WTC11 (cell line): ENCODE data around the gene KCNT1. TPM values are rescaled to one million over a fixed set of nuclear protein-coding genes. Genes with fewer than 3 reads are reported as not detected.

Experiments used
- ATAC-seq: fragments of 200-7000 bp; cut with Tn5 transposase; 2 replicates; pipeline ENCODE4 v1.10.0; 2021; ENCODE audit warnings: mild to moderate bottlenecking, moderate library complexity
- CTCF ChIA-PET: fragments of 300-600 bp; sonication (Branson Sonifier 250); formaldehyde crosslinking; loops from one replicate; lab custom pipeline; 2021; ENCODE audit warnings: antibody characterized with exemption; lab: Charles Lee
- POLR2A ChIA-PET: fragments of 350-600 bp; sonication (Branson Sonifier 250); formaldehyde crosslinking; loops from one replicate; lab custom pipeline; 2021; ENCODE audit warnings: antibody characterized with exemption; lab: Charles Lee
- DNase-seq: peaks from one replicate; pipeline ENCODE4 v3.0.0; 2021; ENCODE audit warnings: low spot score
- H3K27ac Mint-ChIP-seq: 2 replicates; pipeline ENCODE4 v1.8.0; 2021; ENCODE audit warnings: mixed read lengths
- H3K27me3 Mint-ChIP-seq: 2 replicates; pipeline ENCODE4 v1.8.0; 2021; ENCODE audit warnings: low read depth, mild to moderate bottlenecking, moderate library complexity, mixed read lengths
- H3K36me3 Mint-ChIP-seq: 2 replicates; pipeline ENCODE4 v1.8.0; 2021; ENCODE audit warnings: mixed read lengths
- H3K4me1 Mint-ChIP-seq: 2 replicates; pipeline ENCODE4 v1.8.0; 2022; ENCODE audit warnings: mixed read lengths
- H3K4me3 Mint-ChIP-seq: 2 replicates; pipeline ENCODE4 v1.8.0; 2021; ENCODE audit warnings: mild to moderate bottlenecking, moderate library complexity, mixed read lengths
- H3K9me3 Mint-ChIP-seq: 2 replicates; pipeline ENCODE4 v1.8.0; 2021; ENCODE audit warnings: mixed read lengths
- ARID4B ChIP-seq: sonication (generic); formaldehyde crosslinking; IDR thresholded peaks from 2 replicates; pipeline ENCODE4 v1.8.0; 2023; ENCODE audit warnings: missing genetic modification reagents, mild to moderate bottlenecking, borderline replicate concordance
- CBFB ChIP-seq: sonication (generic); formaldehyde crosslinking; IDR thresholded peaks from 2 replicates; pipeline ENCODE4 v1.8.1; 2022; ENCODE audit warnings: mild to moderate bottlenecking, low read depth, missing genetic modification reagents
- CREB1 ChIP-seq: sonication (generic); formaldehyde crosslinking; IDR thresholded peaks from 2 replicates; pipeline ENCODE4 v1.8.0; 2023; ENCODE audit warnings: mild to moderate bottlenecking, missing genetic modification reagents
- CREM ChIP-seq: sonication (generic); formaldehyde crosslinking; IDR thresholded peaks from 2 replicates; pipeline ENCODE4 v1.8.1; 2022; ENCODE audit warnings: mild to moderate bottlenecking, missing genetic modification reagents, moderate library complexity
- ETV6 ChIP-seq: sonication (generic); formaldehyde crosslinking; IDR thresholded peaks from 2 replicates; pipeline ENCODE4 v1.8.1; 2022; ENCODE audit warnings: mild to moderate bottlenecking, missing genetic modification reagents
- HMGA2 ChIP-seq: fragments of 250-450 bp; sonication (Bioruptor Pico); IDR thresholded peaks from 2 replicates; pipeline ENCODE4 v1.4.0; 2021; ENCODE audit warnings: mild to moderate bottlenecking, moderate library complexity
- MYBL2 ChIP-seq: sonication (generic); formaldehyde crosslinking; IDR thresholded peaks from 2 replicates; pipeline ENCODE4 v1.8.1; 2023; ENCODE audit warnings: mild to moderate bottlenecking, moderate library complexity, missing genetic modification reagents
- NFATC4 ChIP-seq: fragments of 250-450 bp; sonication (Bioruptor Pico); IDR thresholded peaks from 2 replicates; pipeline ENCODE4 v1.9.0; 2021; ENCODE audit warnings: mild to moderate bottlenecking
- NFYB ChIP-seq: sonication (generic); formaldehyde crosslinking; conservative IDR thresholded peaks from 2 replicates; pipeline ENCODE4 v1.8.0; 2022; ENCODE audit warnings: low read depth, missing genetic modification reagents
- PRRX2 ChIP-seq: fragments of 250-450 bp; sonication (Bioruptor Pico); IDR thresholded peaks from 2 replicates; pipeline ENCODE4 v1.8.0; 2021; ENCODE audit warnings: mild to moderate bottlenecking
- RELA ChIP-seq: sonication (generic); formaldehyde crosslinking; IDR thresholded peaks from 2 replicates; pipeline ENCODE4 v1.8.1; 2022; ENCODE audit warnings: missing genetic modification reagents, mild to moderate bottlenecking, borderline replicate concordance
- ZNF532 ChIP-seq: fragments of 250-450 bp; sonication (Bioruptor Pico); IDR thresholded peaks from 2 replicates; pipeline ENCODE4 v1.9.0; 2021; ENCODE audit warnings: mild to moderate bottlenecking, borderline replicate concordance
- total RNA-seq: library from RNA; stranded (reverse); gene quantifications from 3 replicates; pipeline ENCODE4 v1.2.3, GENCODE V29; 2021
- TF ChIP-seq, protein P1 (sequence below): fragments of 250-450 bp; sonication (Bioruptor Pico); conservative IDR thresholded peaks from 2 replicates; pipeline ENCODE4 v1.9.0; 2021; ENCODE audit warnings: mild to moderate bottlenecking
- TF ChIP-seq, protein P2 (sequence below): fragments of 250-450 bp; sonication (Bioruptor Pico); IDR thresholded peaks from 2 replicates; pipeline ENCODE4 v1.8.0; 2021; ENCODE audit warnings: mild to moderate bottlenecking
- TF ChIP-seq, protein P3 (sequence below): sonication (generic); formaldehyde crosslinking; IDR thresholded peaks from 2 replicates; pipeline ENCODE4 v1.8.1; 2023; ENCODE audit warnings: mild to moderate bottlenecking, missing genetic modification reagents, moderate library complexity
- TF ChIP-seq, protein P4 (sequence below): sonication (generic); formaldehyde crosslinking; IDR thresholded peaks from 2 replicates; pipeline ENCODE4 v1.8.0; 2022; ENCODE audit warnings: mild to moderate bottlenecking, missing genetic modification reagents
- TF ChIP-seq, protein P5 (sequence below): sonication (generic); formaldehyde crosslinking; IDR thresholded peaks from 2 replicates; pipeline ENCODE4 v1.8.1; 2023; ENCODE audit warnings: mild to moderate bottlenecking, moderate library complexity, missing genetic modification reagents

Gene KCNT1
- total RNA-seq, 1 experiment from 2014 or later = 0.13 TPM

GRCh38 chr9:135741276-135742219 is 39.6 kb downstream of the KCNT1 start (continued):
- TF ChIP-seq ETV6 (CRISPR knock-in tag) = no peak
- no peak for TF ChIP-seq CBFB (CRISPR knock-in tag)
- TF ChIP-seq CREB1 (CRISPR knock-in tag) = no peak
- TF ChIP-seq, protein P1, sequence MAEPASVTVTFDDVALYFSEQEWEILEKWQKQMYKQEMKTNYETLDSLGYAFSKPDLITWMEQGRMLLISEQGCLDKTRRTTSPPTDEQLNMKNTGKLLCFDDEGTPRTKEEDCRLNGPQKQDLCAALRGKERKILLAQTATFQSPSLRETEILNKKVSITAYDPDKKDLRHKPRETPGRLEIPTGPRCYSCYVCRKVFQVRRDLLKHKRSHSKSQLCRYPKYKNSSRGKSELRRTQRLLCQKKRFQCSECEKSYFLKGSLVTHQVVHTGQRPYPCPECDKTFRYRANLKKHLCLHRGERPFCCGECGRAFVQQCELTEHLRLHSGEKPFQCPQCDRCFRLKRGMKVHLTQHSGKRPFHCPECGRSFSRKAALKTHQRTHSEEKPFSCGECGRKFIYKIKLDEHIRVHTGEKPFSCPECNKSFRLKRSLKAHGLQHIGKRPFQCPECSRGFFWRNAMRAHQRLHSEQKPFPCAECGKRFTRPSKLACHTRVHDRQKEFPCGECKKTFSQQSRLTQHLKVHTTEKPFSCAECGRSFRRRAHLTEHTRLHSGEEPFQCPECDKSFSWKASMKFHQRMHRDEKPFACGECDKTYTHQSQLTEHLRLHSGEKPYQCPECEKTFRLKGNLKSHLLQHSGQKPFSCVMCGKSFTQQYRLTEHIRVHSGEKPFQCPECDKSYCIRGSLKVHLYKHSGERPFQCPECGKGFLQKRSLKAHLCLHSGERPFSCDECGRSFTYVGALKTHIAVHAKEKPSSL (CRISPR knock-in tag) = no peak
- TF ChIP-seq MYBL2 (CRISPR knock-in tag) = no peak
- no peak for TF ChIP-seq NFATC4
- no peak for TF ChIP-seq RELA
- TF ChIP-seq, protein P2, sequence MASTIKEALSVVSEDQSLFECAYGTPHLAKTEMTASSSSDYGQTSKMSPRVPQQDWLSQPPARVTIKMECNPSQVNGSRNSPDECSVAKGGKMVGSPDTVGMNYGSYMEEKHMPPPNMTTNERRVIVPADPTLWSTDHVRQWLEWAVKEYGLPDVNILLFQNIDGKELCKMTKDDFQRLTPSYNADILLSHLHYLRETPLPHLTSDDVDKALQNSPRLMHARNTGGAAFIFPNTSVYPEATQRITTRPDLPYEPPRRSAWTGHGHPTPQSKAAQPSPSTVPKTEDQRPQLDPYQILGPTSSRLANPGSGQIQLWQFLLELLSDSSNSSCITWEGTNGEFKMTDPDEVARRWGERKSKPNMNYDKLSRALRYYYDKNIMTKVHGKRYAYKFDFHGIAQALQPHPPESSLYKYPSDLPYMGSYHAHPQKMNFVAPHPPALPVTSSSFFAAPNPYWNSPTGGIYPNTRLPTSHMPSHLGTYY = no peak
- TF ChIP-seq, protein P3, sequence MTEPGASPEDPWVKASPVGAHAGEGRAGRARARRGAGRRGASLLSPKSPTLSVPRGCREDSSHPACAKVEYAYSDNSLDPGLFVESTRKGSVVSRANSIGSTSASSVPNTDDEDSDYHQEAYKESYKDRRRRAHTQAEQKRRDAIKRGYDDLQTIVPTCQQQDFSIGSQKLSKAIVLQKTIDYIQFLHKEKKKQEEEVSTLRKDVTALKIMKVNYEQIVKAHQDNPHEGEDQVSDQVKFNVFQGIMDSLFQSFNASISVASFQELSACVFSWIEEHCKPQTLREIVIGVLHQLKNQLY (CRISPR knock-in tag) = no peak

GRCh38 chr9:135743021-135743420 is 41.0 kb downstream of the KCNT1 start:
- ATAC-seq = no peak
- no peak for TF ChIP-seq CREM (CRISPR knock-in tag)
- TF ChIP-seq, protein P4, sequence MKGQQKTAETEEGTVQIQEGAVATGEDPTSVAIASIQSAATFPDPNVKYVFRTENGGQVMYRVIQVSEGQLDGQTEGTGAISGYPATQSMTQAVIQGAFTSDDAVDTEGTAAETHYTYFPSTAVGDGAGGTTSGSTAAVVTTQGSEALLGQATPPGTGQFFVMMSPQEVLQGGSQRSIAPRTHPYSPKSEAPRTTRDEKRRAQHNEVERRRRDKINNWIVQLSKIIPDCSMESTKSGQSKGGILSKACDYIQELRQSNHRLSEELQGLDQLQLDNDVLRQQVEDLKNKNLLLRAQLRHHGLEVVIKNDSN (CRISPR knock-in tag) = no peak
- TF ChIP-seq, protein P5, sequence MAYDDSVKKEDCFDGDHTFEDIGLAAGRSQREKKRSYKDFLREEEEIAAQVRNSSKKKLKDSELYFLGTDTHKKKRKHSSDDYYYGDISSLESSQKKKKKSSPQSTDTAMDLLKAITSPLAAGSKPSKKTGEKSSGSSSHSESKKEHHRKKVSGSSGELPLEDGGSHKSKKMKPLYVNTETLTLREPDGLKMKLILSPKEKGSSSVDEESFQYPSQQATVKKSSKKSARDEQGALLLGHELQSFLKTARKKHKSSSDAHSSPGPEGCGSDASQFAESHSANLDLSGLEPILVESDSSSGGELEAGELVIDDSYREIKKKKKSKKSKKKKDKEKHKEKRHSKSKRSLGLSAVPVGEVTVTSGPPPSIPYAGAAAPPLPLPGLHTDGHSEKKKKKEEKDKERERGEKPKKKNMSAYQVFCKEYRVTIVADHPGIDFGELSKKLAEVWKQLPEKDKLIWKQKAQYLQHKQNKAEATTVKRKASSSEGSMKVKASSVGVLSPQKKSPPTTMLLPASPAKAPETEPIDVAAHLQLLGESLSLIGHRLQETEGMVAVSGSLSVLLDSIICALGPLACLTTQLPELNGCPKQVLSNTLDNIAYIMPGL = no peak
- no peak for TF ChIP-seq NFYB (CRISPR knock-in tag)
- no peak for TF ChIP-seq ARID4B (CRISPR knock-in tag)
- TF ChIP-seq CBFB (CRISPR knock-in tag) = no peak
- TF ChIP-seq PRRX2 (CRISPR knock-in tag) = no peak
- no peak for TF ChIP-seq ZNF532
- TF ChIP-seq HMGA2 (CRISPR knock-in tag) = no peak
- TF ChIP-seq, all 79 proteins: peak for 0
- DNase-seq = no peak
- Mint-ChIP-seq H3K4me3 (no peak overlapping the region), H3K4me1 (no peaks in the 10 kb centered on the region), H3K27ac (no peak overlapping the region), H3K9me3 (no peaks in the 10 kb centered on the region), H3K27me3 (no peaks in the 10 kb centered on the region), H3K36me3 (no peaks in the 10 kb centered on the region)
- POLR2A ChIA-PET = no interaction called here
- CTCF ChIA-PET = no interaction called here
